Trophoblast cell (in vitro differentiated cells and primary cell): ENCODE measurements around the gene LPCAT2.

ENCODE experiments used
- DNase-seq, 2 donors: peaks; one replicate each; pipeline ENCODE4 v3.0.0-alpha.2; 2016
- H2AFZ ChIP-seq: 2 replicates; pipeline ENCODE4 v1.6.1; 2013; ENCODE audit warnings: low read length, moderate library complexity, mild to moderate bottlenecking; ENCODE audit not compliant: insufficient read depth, poor library complexity
- H2AK5ac ChIP-seq: 2 replicates; pipeline ENCODE4 v1.6.1; 2013; ENCODE audit warnings: mild to moderate bottlenecking, low read length
- H2BK120ac ChIP-seq: 2 replicates; pipeline ENCODE4 v1.6.1; 2013; ENCODE audit warnings: low read length, mild to moderate bottlenecking, moderate library complexity; ENCODE audit not compliant: insufficient read depth, poor library complexity
- H2BK12ac ChIP-seq: 2 replicates; pipeline ENCODE4 v1.6.1; 2013; ENCODE audit warnings: mild to moderate bottlenecking, low read length, moderate library complexity
- H2BK5ac ChIP-seq: 2 replicates; pipeline ENCODE4 v1.6.1; 2013; ENCODE audit warnings: low read length, low read depth, moderate library complexity, mild to moderate bottlenecking; ENCODE audit not compliant: poor library complexity
- H3K14ac ChIP-seq: 2 replicates; pipeline ENCODE4 v1.6.1; 2013; ENCODE audit warnings: mild to moderate bottlenecking, low read length
- H3K18ac ChIP-seq: 2 replicates; pipeline ENCODE4 v1.6.1; 2013; ENCODE audit warnings: mild to moderate bottlenecking, low read length
- H3K23ac ChIP-seq: 2 replicates; pipeline ENCODE4 v1.6.1; 2013; ENCODE audit warnings: low read length
- H3K27ac ChIP-seq: 2 replicates; pipeline ENCODE4 v1.5.1; 2013; ENCODE audit warnings: low read depth, mild to moderate bottlenecking, inconsistent platforms, low read length, moderate library complexity
- H3K27me3 ChIP-seq: 2 replicates; pipeline ENCODE4 v1.6.1; 2013; ENCODE audit warnings: inconsistent platforms, mild to moderate bottlenecking, low read length, moderate library complexity; ENCODE audit not compliant: insufficient read depth
- H3K36me3 ChIP-seq, 2 experiments: 1 replicate in 1 of 2; 2 replicates in 1 of 2; pipeline ENCODE4 v1.6.1; 2013; ENCODE audit warnings: low read length in 2 of 2, mild to moderate bottlenecking in 2 of 2, moderate library complexity in 1 of 2; ENCODE audit not compliant: insufficient read depth in 2 of 2, control insufficient read depth in 1 of 2
- H3K4ac ChIP-seq: 2 replicates; pipeline ENCODE4 v1.6.1; 2013; ENCODE audit warnings: low read depth, mild to moderate bottlenecking, low read length, moderate library complexity
- H3K4me1 ChIP-seq, 2 experiments: 1 replicate in 1 of 2; 2 replicates in 1 of 2; pipeline ENCODE4 v1.6.1; 2013; ENCODE audit warnings: low read length in 2 of 2, mild to moderate bottlenecking in 2 of 2, moderate library complexity in 1 of 2; ENCODE audit not compliant: insufficient read depth in 2 of 2, control insufficient read depth in 1 of 2
- H3K4me2 ChIP-seq: 2 replicates; pipeline ENCODE4 v1.6.1; 2013; ENCODE audit warnings: inconsistent platforms, mild to moderate bottlenecking, low read length, moderate library complexity
- H3K4me3 ChIP-seq: 2 replicates; pipeline ENCODE4 v1.5.1; 2013; ENCODE audit warnings: mild to moderate bottlenecking, low read depth, low read length, inconsistent platforms
- H3K79me1 ChIP-seq: one replicate; pipeline ENCODE4 v1.6.1; 2013; ENCODE audit warnings: low read length
- H3K79me2 ChIP-seq: 2 replicates; pipeline ENCODE4 v1.6.1; 2013; ENCODE audit warnings: low read length, mild to moderate bottlenecking; ENCODE audit not compliant: control insufficient read depth, insufficient read depth, poor library complexity
- H3K9ac ChIP-seq: 2 replicates; pipeline ENCODE4 v1.6.1; 2013; ENCODE audit warnings: mild to moderate bottlenecking, low read length
- H3K9me3 ChIP-seq: 2 replicates; pipeline ENCODE4 v1.6.1; 2013; ENCODE audit warnings: low read depth, mild to moderate bottlenecking, control low read depth, inconsistent platforms, low read length; ENCODE audit not compliant: insufficient read depth
- H4K12ac ChIP-seq: 2 replicates; pipeline ENCODE4 v1.6.1; 2013; ENCODE audit warnings: low read depth, mild to moderate bottlenecking, low read length, moderate library complexity
- H4K8ac ChIP-seq: 2 replicates; pipeline ENCODE4 v1.6.1; 2013; ENCODE audit warnings: low read depth, mild to moderate bottlenecking, low read length, moderate library complexity
- H4K91ac ChIP-seq: one replicate; pipeline ENCODE4 v1.6.1; 2013; ENCODE audit warnings: low read depth, mild to moderate bottlenecking, low read length, moderate library complexity
- WGBS: extraction: QIAGEN DNeasy Blood & Tissue Kit; methylation state at CpG from one replicate; pipeline ENCODE4 v1.1.7; 2013; ENCODE audit warnings: missing lambda C conversion rate; ENCODE audit not compliant: insufficient read length, insufficient coverage; ENCODE audit errors: extremely low coverage; 5-methylcytosine and 5-hydroxymethylcytosine counted together

The LPCAT2 gene

GRCh38 chr16:55499281-55499680 lies 9.6 kb upstream of the LPCAT2 start:
- peaks cover 49% of the 10 kb centered on the region for H3K79me1 ChIP-seq
- WGBS: no CpG with 5 or more reads among the region's 3 CpGs
- peaks cover 39 to 67% of the 10 kb centered on the region in 2 experiments for H3K36me3 ChIP-seq
- peaks cover 33 to 46% of the 10 kb centered on the region in 2 experiments for H3K4me1 ChIP-seq
- peak overlapping the region; percentile 91 for H3K14ac ChIP-seq
- H4K12ac ChIP-seq: no peak overlapping the region
- peak overlapping the region; percentile 94 for H2BK120ac ChIP-seq
- peak overlapping the region; percentile 10 for H3K4me2 ChIP-seq
- H2AFZ ChIP-seq: peak overlapping the region; percentile 8
- H3K23ac ChIP-seq: no peak overlapping the region
- no peaks in the 10 kb centered on the region for H3K9me3 ChIP-seq
- H2BK12ac ChIP-seq: peak overlapping the region; percentile 95
- H3K79me2 ChIP-seq: peaks cover 6% of the 10 kb centered on the region
- H3K18ac ChIP-seq: peak overlapping the region; percentile 67
- peak overlapping the region; percentile 86 for H4K91ac ChIP-seq
- no peaks in the 10 kb centered on the region for H3K27me3 ChIP-seq
- H3K9ac ChIP-seq: peak overlapping the region; percentile 57
- no peak for DNase-seq
- H3K4me3 ChIP-seq: no peak overlapping the region
- H2AK5ac ChIP-seq: peak overlapping the region; percentile 70
- H3K27ac ChIP-seq: peak overlapping the region; percentile 99
- H4K8ac ChIP-seq: peak overlapping the region; percentile 64
- H2BK5ac ChIP-seq: peak overlapping the region; percentile 89
- H3K4ac ChIP-seq: peak overlapping the region; percentile 50

- peaks cover 51% of the 10 kb centered on the region for H3K79me1 ChIP-seq
- peak overlapping the region; percentile 75 for H3K18ac ChIP-seq
- no peak overlapping the region for H3K4me3 ChIP-seq
- peak overlapping the region; percentile 95 for H4K91ac ChIP-seq
- H3K79me2 ChIP-seq: peaks cover 6% of the 10 kb centered on the region
- no peak overlapping the region for H3K9ac ChIP-seq
- H3K23ac ChIP-seq: no peak overlapping the region
- H3K27ac ChIP-seq: peak overlapping the region; percentile 99
- H3K4me1 ChIP-seq: peaks cover 33 to 41% of the 10 kb centered on the region in 2 experiments
- peak overlapping the region; percentile 9 for H3K4me2 ChIP-seq
- WGBS: no CpG with 5 or more reads among the region's 10 CpGs
- peak; percentile 96 to 98 for DNase-seq
- H3K14ac ChIP-seq: peak overlapping the region; percentile 40
- H3K9me3 ChIP-seq: no peaks in the 10 kb centered on the region
- peak overlapping the region; percentile 58 for H4K8ac ChIP-seq
- H2BK12ac ChIP-seq: peak overlapping the region; percentile 20
- H2BK120ac ChIP-seq: peak overlapping the region; percentile 94
- H2AFZ ChIP-seq: no peak overlapping the region
- peaks cover 35 to 63% of the 10 kb centered on the region in 2 experiments for H3K36me3 ChIP-seq
- peak overlapping the region; percentile 63 for H3K4ac ChIP-seq
- peak overlapping the region; percentile 91 for H2BK5ac ChIP-seq
- no peak overlapping the region for H4K12ac ChIP-seq
- peak overlapping the region; percentile 57 for H2AK5ac ChIP-seq
- H3K27me3 ChIP-seq: no peaks in the 10 kb centered on the region
Measured at GRCh38 chr16:55499951-55500529, 8.8 kb upstream of the LPCAT2 start.

GRCh38 chr16:55500530-55501011 lies 8.3 kb upstream of the LPCAT2 start:
- Histone ChIP-seq H2BK5ac (peak overlapping the region; percentile 91), H2BK120ac (peak overlapping the region; percentile 94), H4K91ac (peak overlapping the region; percentile 95), H3K9me3 (no peaks in the 10 kb centered on the region), H3K79me1 (peaks cover 54% of the 10 kb centered on the region), H3K79me2 (peaks cover 6% of the 10 kb centered on the region), H4K12ac (no peak overlapping the region), H3K4me3 (no peak overlapping the region), H3K4me2 (peak overlapping the region; percentile 9), H3K4ac (peak overlapping the region; percentile 63), H3K36me3 (peaks cover 39 to 64% of the 10 kb centered on the region in 2 experiments), H3K9ac (peak overlapping the region; percentile 1), H3K14ac (peak overlapping the region; percentile 40), H3K18ac (peak overlapping the region; percentile 75), H3K4me1 (peaks cover 33 to 41% of the 10 kb centered on the region in 2 experiments), H3K23ac (no peak overlapping the region), H3K27ac (peak overlapping the region; percentile 97), H3K27me3 (no peaks in the 10 kb centered on the region), H2AK5ac (peak overlapping the region; percentile 57), H4K8ac (peak overlapping the region; percentile 58), H2AFZ (no peak overlapping the region), H2BK12ac (peak overlapping the region; percentile 20)
- no CpG with 5 or more reads among the region's 3 CpGs for WGBS
- peak; percentile 21 to 49 for DNase-seq

GRCh38 chr16:55501549-55502322 lies 7.1 kb upstream of the LPCAT2 start:
- WGBS: no CpG with 5 or more reads among the region's 9 CpGs
- H3K18ac ChIP-seq: peak overlapping the region; percentile 87
- H3K4me3 ChIP-seq: no peak overlapping the region
- peak overlapping the region; percentile 32 for H3K4ac ChIP-seq
- peak overlapping the region; percentile 78 for H3K14ac ChIP-seq
- H3K9me3 ChIP-seq: no peaks in the 10 kb centered on the region
- no peak overlapping the region for H3K23ac ChIP-seq
- peak overlapping the region; percentile 97 for H3K27ac ChIP-seq
- peak overlapping the region; percentile 94 for H2BK120ac ChIP-seq
- H3K79me1 ChIP-seq: peaks cover 54% of the 10 kb centered on the region
- peak overlapping the region; percentile 99 for H4K91ac ChIP-seq
- H3K36me3 ChIP-seq: peaks cover 42 to 64% of the 10 kb centered on the region in 2 experiments
- no peaks in the 10 kb centered on the region for H3K27me3 ChIP-seq
- peaks cover 6% of the 10 kb centered on the region for H3K79me2 ChIP-seq
- H4K12ac ChIP-seq: no peak overlapping the region
- peak overlapping the region; percentile 86 for H2BK12ac ChIP-seq
- H4K8ac ChIP-seq: peak overlapping the region; percentile 51
- H3K4me2 ChIP-seq: no peak overlapping the region
- peak overlapping the region; percentile 65 for H2AK5ac ChIP-seq
- DNase-seq: no peak
- H2BK5ac ChIP-seq: peak overlapping the region; percentile 97
- H2AFZ ChIP-seq: peak overlapping the region; percentile 33
- H3K4me1 ChIP-seq: peaks cover 33 to 39% of the 10 kb centered on the region in 2 experiments
- no peak overlapping the region for H3K9ac ChIP-seq
